Suprapubic skin (tissue), 4 donors: ENCODE data around the gene RGS7BP. TPM values are rescaled to one million over a fixed set of nuclear protein-coding genes. Genes with fewer than 3 reads are reported as not detected.

Experiments
- DNase-seq, 2 donors: peaks; one replicate each; pipeline ENCODE4 v3.0.0-alpha.2; 2019; ENCODE audit warnings: low spot score in 2 of 2
- H3K27ac ChIP-seq: fragments of 200-600 bp; sonication (generic); one replicate; pipeline ENCODE4 v1.5.1; 2019
- H3K27me3 ChIP-seq: fragments of 200-600 bp; sonication (generic); one replicate; pipeline ENCODE4 v1.5.1; 2019
- H3K36me3 ChIP-seq: fragments of 200-600 bp; sonication (generic); one replicate; pipeline ENCODE4 v1.5.1; 2019
- H3K4me1 ChIP-seq: fragments of 200-600 bp; sonication (generic); one replicate; pipeline ENCODE4 v1.5.1; 2019
- H3K4me3 ChIP-seq: fragments of 200-600 bp; sonication (generic); one replicate; pipeline ENCODE4 v1.5.1; 2019; ENCODE audit warnings: mild to moderate bottlenecking
- H3K9me3 ChIP-seq: fragments of 200-600 bp; sonication (generic); one replicate; pipeline ENCODE4 v1.5.1; 2019
- CTCF ChIP-seq, 2 donors: fragments of 200-600 bp in 1 of 2; fragments of 450-650 bp in 1 of 2; sonication (generic) in 1 of 2; IDR thresholded peaks; one replicate each; pipeline ENCODE4 v1.5.1; 2016 to 2019; ENCODE audit warnings: antibody characterized with exemption in 2 of 2, mild to moderate bottlenecking in 1 of 2, moderate library complexity in 1 of 2
- EP300 ChIP-seq: sonication (generic); formaldehyde crosslinking; IDR thresholded peaks from one replicate; pipeline ENCODE4 v1.6.1; 2017; ENCODE audit warnings: antibody characterized with exemption
- POLR2A ChIP-seq, 2 donors: fragments of 450-650 bp; IDR thresholded peaks; one replicate each; pipeline ENCODE4 v1.6.1; 2017; ENCODE audit warnings: antibody characterized with exemption in 2 of 2, mild to moderate bottlenecking in 2 of 2, moderate library complexity in 2 of 2
- POLR2AphosphoS5 ChIP-seq, 3 donors: sonication (generic); formaldehyde crosslinking; IDR thresholded peaks; one replicate each; pipeline ENCODE4 v1.6.1; 2017; ENCODE audit warnings: antibody characterized with exemption in 3 of 3
- WGBS: methylation state at CpG from one replicate; pipeline ENCODE4 v1.1.5; 2018; 5-methylcytosine and 5-hydroxymethylcytosine counted together
- total RNA-seq, 4 donors: library from RNA; depleted of rRNA; stranded (reverse); fragments of >200 nt; gene quantifications; one replicate each; pipeline ENCODE4 v1.1.0, GENCODE V29; 2016

The RGS7BP gene
- 1 to 10 TPM in 2 of 4 donors, under 1 TPM in 1, not detected in 1; 0.55 to 2.2 (median 1.4) TPM for total RNA-seq

GRCh38 chr5:64505769-64506566 lies at the start of gene RGS7BP:
Gene RGS7BP, plus strand, starts transcription at chr5:64506015. Its CDS starts 610 bp downstream, at chr5:64506625.
- H3K4me1 ChIP-seq: peaks cover 12% of the 10 kb centered on the region
- TF ChIP-seq CTCF (IDR thresholded peaks at IDR 0.05): no peak
- TF ChIP-seq EP300: no peak
- TF ChIP-seq POLR2A (IDR thresholded peaks at IDR 0.05): no peak
- no peak for TF ChIP-seq POLR2AphosphoS5 (IDR thresholded peaks at IDR 0.05)
- peaks cover 36% of the 10 kb centered on the region for H3K27me3 ChIP-seq
- peak within 1 kb of the TSS; percentile 47 for H3K4me3 ChIP-seq
- no peaks in the 10 kb centered on the region for H3K36me3 ChIP-seq
- no peak within 1 kb of the TSS for H3K27ac ChIP-seq
- no peaks in the 10 kb centered on the region for H3K9me3 ChIP-seq
- DNase-seq: no peak
- 4% methylated on average over 15 of the region's 53 CpGs for WGBS

DNA sequence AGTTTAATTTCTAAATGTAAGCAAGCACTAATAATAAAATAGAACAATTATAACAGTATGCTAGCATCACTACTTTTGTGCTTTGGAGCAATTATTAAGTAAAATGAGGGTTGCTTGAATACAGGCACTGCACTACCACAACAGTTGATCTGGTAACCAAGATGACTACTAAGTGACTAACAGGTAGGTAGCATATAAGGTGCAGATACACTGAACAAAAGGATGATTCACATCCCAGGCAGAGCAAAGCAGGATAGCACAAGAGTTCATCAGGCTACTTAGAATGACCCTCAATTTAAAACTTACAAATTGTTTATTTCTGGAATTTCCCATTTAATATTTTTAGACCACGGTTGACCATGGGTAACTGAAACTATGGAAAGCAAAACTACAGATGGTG lies 48.0 kb upstream of the RGS7BP start:
- Histone ChIP-seq H3K4me3 (no peak overlapping the region), H3K27me3 (no peaks in the 10 kb centered on the region), H3K36me3 (no peaks in the 10 kb centered on the region), H3K27ac (no peak overlapping the region), H3K9me3 (peaks cover 4% of the 10 kb centered on the region), H3K4me1 (no peaks in the 10 kb centered on the region)
- 89% methylated on average over 1 of the region's 1 CpG for WGBS
- TF ChIP-seq CTCF (IDR thresholded peaks at IDR 0.05): no peak
- TF ChIP-seq POLR2A (IDR thresholded peaks at IDR 0.05): no peak
- no peak for TF ChIP-seq POLR2AphosphoS5 (IDR thresholded peaks at IDR 0.05)
- DNase-seq: no peak

GRCh38 chr5:64458948-64459347 lies 46.9 kb upstream of the RGS7BP start:
- DNase-seq: no peak
- Histone ChIP-seq H3K27me3 (no peaks in the 10 kb centered on the region), H3K36me3 (no peaks in the 10 kb centered on the region), H3K27ac (no peak overlapping the region), H3K9me3 (peaks cover 4% of the 10 kb centered on the region), H3K4me3 (no peak overlapping the region), H3K4me1 (no peaks in the 10 kb centered on the region)
- no peak for TF ChIP-seq EP300
- no peak for TF ChIP-seq POLR2AphosphoS5 (IDR thresholded peaks at IDR 0.05)
- no peak for TF ChIP-seq POLR2A (IDR thresholded peaks at IDR 0.05)
- TF ChIP-seq CTCF (IDR thresholded peaks at IDR 0.05): no peak
- 50% methylated on average over 2 of the region's 3 CpGs for WGBS

DNA sequence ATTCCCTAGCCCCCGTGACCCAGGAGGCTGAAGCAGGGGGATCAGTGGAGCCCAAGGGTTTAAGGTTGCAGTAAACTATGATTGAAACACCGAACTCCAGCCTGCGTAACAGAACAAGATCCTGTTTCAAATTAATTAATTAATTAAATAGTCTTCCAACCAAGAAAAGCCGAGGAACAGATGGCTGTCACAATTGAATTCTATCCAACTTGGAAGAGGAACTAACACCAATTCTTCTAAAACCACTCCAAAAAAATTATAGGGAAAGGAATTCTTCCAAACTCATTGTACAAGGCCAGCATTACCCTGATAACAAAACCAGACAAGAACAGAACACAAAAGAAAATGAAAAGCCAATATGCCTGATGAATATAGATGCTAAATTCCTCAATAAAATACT lies 43.4 kb upstream of the RGS7BP start:
- Histone ChIP-seq H3K36me3 (no peaks in the 10 kb centered on the region), H3K4me1 (no peaks in the 10 kb centered on the region), H3K27ac (no peak overlapping the region), H3K4me3 (no peak overlapping the region), H3K27me3 (no peaks in the 10 kb centered on the region), H3K9me3 (peaks cover 8% of the 10 kb centered on the region)
- no peak for DNase-seq
- TF ChIP-seq CTCF (IDR thresholded peaks at IDR 0.05): no peak
- TF ChIP-seq POLR2A (IDR thresholded peaks at IDR 0.05): no peak
- TF ChIP-seq EP300: no peak
- no peak for TF ChIP-seq POLR2AphosphoS5 (IDR thresholded peaks at IDR 0.05)
- 62% methylated on average over 4 of the region's 4 CpGs for WGBS

DNA sequence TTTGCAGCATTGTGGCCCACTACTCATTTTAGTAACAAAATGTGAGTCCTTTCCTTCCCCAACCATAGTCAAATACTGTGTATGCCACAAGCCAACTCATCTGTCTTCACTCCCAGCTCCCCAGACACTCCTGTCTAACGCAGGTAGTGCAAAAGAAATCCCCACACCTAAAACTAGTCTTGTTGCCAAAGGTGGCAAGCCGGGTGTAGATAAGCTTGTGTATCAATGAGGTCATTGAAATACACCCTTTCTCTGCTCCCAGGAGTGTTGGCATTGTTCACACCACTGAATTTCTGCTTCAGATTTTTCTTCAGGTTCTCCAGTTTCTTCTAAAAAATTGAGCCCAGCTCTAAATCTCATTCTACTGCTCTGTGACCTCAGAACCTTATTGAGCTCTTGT lies 19.7 kb upstream of the RGS7BP start:
- Histone ChIP-seq H3K4me3 (no peak overlapping the region), H3K4me1 (no peaks in the 10 kb centered on the region), H3K27me3 (no peaks in the 10 kb centered on the region), H3K36me3 (no peaks in the 10 kb centered on the region), H3K9me3 (peaks cover 8% of the 10 kb centered on the region), H3K27ac (no peak overlapping the region)
- 69% methylated on average over 2 of the region's 2 CpGs for WGBS
- DNase-seq: no peak
- no peak for TF ChIP-seq POLR2A (IDR thresholded peaks at IDR 0.05)
- TF ChIP-seq CTCF (IDR thresholded peaks at IDR 0.05): no peak
- TF ChIP-seq EP300: no peak
- no peak for TF ChIP-seq POLR2AphosphoS5 (IDR thresholded peaks at IDR 0.05)
